ENCODE data around the gene NXPH4. TPM values are rescaled to one million over a fixed set of nuclear protein-coding genes. Genes with fewer than 3 reads are reported as not detected.

Gene NXPH4
- total and polyA plus RNA-seq, 2 donors (not counting 1 experiment from before 2014, with no cell fraction given), result 3.5 to 8.6 TPM

GRCh38 chr12:57266681-57267080 is 50.1 kb downstream of the NXPH4 start:
- Histone ChIP-seq H3K79me2 (ENCODE audit: control insufficient read depth, insufficient read depth, low read length) (no peaks in the 10 kb centered on the region), H2AFZ (ENCODE audit: insufficient read depth, low read depth, low read length, poor library complexity, severe bottlenecking) (no peak overlapping the region), H3K4me3 (ENCODE audit: control extremely low read depth in 1 of 5, extremely low read depth in 1 of 5, insufficient read depth in 1 of 5, low read depth in 2 of 5, low read length in 4 of 5) (no peak overlapping the region), H3K9ac (ENCODE audit: low read length) (no peak overlapping the region), H3K4me1 (ENCODE audit: control insufficient read depth in 2 of 2, insufficient read depth in 2 of 2, low read length in 2 of 2) (peaks cover 0 to 6% of the 10 kb centered on the region in 2 donors), H3K27ac (ENCODE audit: low read length in 2 of 2) (no peak overlapping the region), H4K20me1 (ENCODE audit: control insufficient read depth, insufficient read depth, low read length, poor library complexity, severe bottlenecking) (no peaks in the 10 kb centered on the region), H3K27me3 (replicated peaks in 1 of 4; ENCODE audit: control extremely low read depth in 1 of 4, control insufficient read depth in 3 of 4, insufficient read depth in 4 of 4, low read length in 3 of 4) (no peaks in the 10 kb centered on the region), H3K4me2 (replicated peaks; ENCODE audit: low read depth, low read length, poor library complexity, severe bottlenecking) (no peak overlapping the region), H3K9me3 (ENCODE audit: control extremely low read depth in 1 of 3, control insufficient read depth in 2 of 3, insufficient read depth in 1 of 3, low read length in 2 of 3) (no peaks in the 10 kb centered on the region), H3K36me3 (replicated peaks in 1 of 2; ENCODE audit: control extremely low read depth in 1 of 2, control insufficient read depth in 1 of 2, extremely low read depth in 1 of 2, insufficient read depth in 2 of 2, low read length in 1 of 2) (peaks cover 11 to 59% of the 10 kb centered on the region in 2 experiments)
- peaks cover 9% of the 10 kb centered on the region for H3K4me1 Mint-ChIP-seq
- POLR2A ChIA-PET, result no interaction called here
- TF ChIP-seq EZH2 (IDR thresholded peaks at IDR 0.05; ENCODE audit: borderline replicate concordance, insufficient read depth, low read depth, low read length, poor library complexity, severe bottlenecking), result no peak
- TF ChIP-seq, protein P1, sequence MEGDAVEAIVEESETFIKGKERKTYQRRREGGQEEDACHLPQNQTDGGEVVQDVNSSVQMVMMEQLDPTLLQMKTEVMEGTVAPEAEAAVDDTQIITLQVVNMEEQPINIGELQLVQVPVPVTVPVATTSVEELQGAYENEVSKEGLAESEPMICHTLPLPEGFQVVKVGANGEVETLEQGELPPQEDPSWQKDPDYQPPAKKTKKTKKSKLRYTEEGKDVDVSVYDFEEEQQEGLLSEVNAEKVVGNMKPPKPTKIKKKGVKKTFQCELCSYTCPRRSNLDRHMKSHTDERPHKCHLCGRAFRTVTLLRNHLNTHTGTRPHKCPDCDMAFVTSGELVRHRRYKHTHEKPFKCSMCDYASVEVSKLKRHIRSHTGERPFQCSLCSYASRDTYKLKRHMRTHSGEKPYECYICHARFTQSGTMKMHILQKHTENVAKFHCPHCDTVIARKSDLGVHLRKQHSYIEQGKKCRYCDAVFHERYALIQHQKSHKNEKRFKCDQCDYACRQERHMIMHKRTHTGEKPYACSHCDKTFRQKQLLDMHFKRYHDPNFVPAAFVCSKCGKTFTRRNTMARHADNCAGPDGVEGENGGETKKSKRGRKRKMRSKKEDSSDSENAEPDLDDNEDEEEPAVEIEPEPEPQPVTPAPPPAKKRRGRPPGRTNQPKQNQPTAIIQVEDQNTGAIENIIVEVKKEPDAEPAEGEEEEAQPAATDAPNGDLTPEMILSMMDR (IDR thresholded peaks at IDR 0.05), result no peak
- H3K4me3 Mint-ChIP-seq, result no peak overlapping the region
- no peak overlapping the region for H3K27ac Mint-ChIP-seq
- intact Hi-C loops (cut with micrococcal nuclease), result no loop called here
- CTCF ChIA-PET, result interaction anchor here (1.2 to 8.4 kb wide), 5 partner anchors 9 to 192 kb away, joined by 3 to 126 read pairs (median 5); partner anchors contain the start of genes GLI1 and INHBE
- no peaks in the 10 kb centered on the region for H3K9me3 Mint-ChIP-seq (ENCODE audit: insufficient read depth)
- DNase-seq (no peak), ATAC-seq (ENCODE audit: low read depth) (no peak)
- H3K27me3 Mint-ChIP-seq, result no peaks in the 10 kb centered on the region

GRCh38 chr12:57268264-57268663 is 51.7 kb downstream of the NXPH4 start:
- WGBS (ENCODE audit: insufficient coverage), result 83% methylated on average over 6 of the region's 7 CpGs

More at GRCh38 chr12:57268264-57268663, 51.7 kb downstream of the NXPH4 start:
- POLR2A ChIA-PET, result interaction anchor here (0.5 kb wide), 1 partner anchor 13 kb away, joined by 5 read pairs; no protein-coding TSS in a partner anchor
- intact Hi-C loops (cut with micrococcal nuclease), result no loop called here
- H3K27ac Mint-ChIP-seq, result peak overlapping the region; percentile 59
- ATAC-seq (ENCODE audit: low read depth), result no peak
- H3K9me3 Mint-ChIP-seq (ENCODE audit: insufficient read depth), result no peaks in the 10 kb centered on the region
- H4K20me1 ChIP-seq (ENCODE audit: control insufficient read depth, insufficient read depth, low read length, poor library complexity, severe bottlenecking), result no peaks in the 10 kb centered on the region
- TF ChIP-seq EZH2 (IDR thresholded peaks at IDR 0.05; ENCODE audit: borderline replicate concordance, insufficient read depth, low read depth, low read length, poor library complexity, severe bottlenecking), result no peak
- TF ChIP-seq, protein P1 (IDR thresholded peaks at IDR 0.05), result no peak
- H3K9ac ChIP-seq (ENCODE audit: low read length), result no peak overlapping the region
- H3K4me1 Mint-ChIP-seq, result peaks cover 6% of the 10 kb centered on the region
- no peak overlapping the region for H3K27ac ChIP-seq (ENCODE audit: low read length in 2 of 2)
- peaks cover 0 to 6% of the 10 kb centered on the region in 2 donors for H3K4me1 ChIP-seq (ENCODE audit: control insufficient read depth in 2 of 2, insufficient read depth in 2 of 2, low read length in 2 of 2)
- no peak overlapping the region for H3K4me3 ChIP-seq (ENCODE audit: control extremely low read depth in 1 of 5, extremely low read depth in 1 of 5, insufficient read depth in 1 of 5, low read depth in 2 of 5, low read length in 4 of 5)
- peaks cover 11 to 61% of the 10 kb centered on the region in 2 experiments for H3K36me3 ChIP-seq (replicated peaks in 1 of 2; ENCODE audit: control extremely low read depth in 1 of 2, control insufficient read depth in 1 of 2, extremely low read depth in 1 of 2, insufficient read depth in 2 of 2, low read length in 1 of 2)
- no peak overlapping the region for H3K4me2 ChIP-seq (replicated peaks; ENCODE audit: low read depth, low read length, poor library complexity, severe bottlenecking)
- H3K27me3 Mint-ChIP-seq, result no peaks in the 10 kb centered on the region
- no peaks in the 10 kb centered on the region for H3K79me2 ChIP-seq (ENCODE audit: control insufficient read depth, insufficient read depth, low read length)
- no peaks in the 10 kb centered on the region for H3K9me3 ChIP-seq (ENCODE audit: control extremely low read depth in 1 of 3, control insufficient read depth in 2 of 3, insufficient read depth in 1 of 3, low read length in 2 of 3)
- no peaks in the 10 kb centered on the region for H3K27me3 ChIP-seq (replicated peaks in 1 of 4; ENCODE audit: control extremely low read depth in 1 of 4, control insufficient read depth in 3 of 4, insufficient read depth in 4 of 4, low read length in 3 of 4)
- no peak for DNase-seq
- H2AFZ ChIP-seq (ENCODE audit: insufficient read depth, low read depth, low read length, poor library complexity, severe bottlenecking), result no peak overlapping the region
- CTCF ChIA-PET, result interaction anchor here (4.2 kb wide), 1 partner anchor 190 kb away, joined by 29 read pairs; the partner anchor contains the start of gene GLI1
- H3K4me3 Mint-ChIP-seq, result no peak overlapping the region

Data from B cell (primary cell).